HEK293T (cell line): Measurements from ENCODE around the gene CELSR2.

Experiments used
- CTCF ChIA-PET: fragments of 350-600 bp; formaldehyde crosslinking; extraction: SDS; loops from one replicate; lab custom pipeline; 2021; ENCODE audit warnings: antibody characterized with exemption, inconsistent platforms; lab: Yijun Ruan, JAX
- POLR2A ChIA-PET: fragments of 350-600 bp; formaldehyde crosslinking; extraction: SDS; loops from one replicate; lab custom pipeline; 2020; ENCODE audit warnings: antibody characterized with exemption, inconsistent platforms; lab: Yijun Ruan, JAX
- DNase-seq: peaks from one replicate; pipeline ENCODE4 v3.0.0; 2012; ENCODE audit warnings: mixed read lengths; ENCODE audit errors: extremely low spot score
- ARNT ChIP-seq: fragments of 450-650 bp; IDR thresholded peaks from 2 replicates; pipeline ENCODE4 v1.6.1; 2017; ENCODE audit warnings: mild to moderate bottlenecking
- BHLHE40 ChIP-seq: fragments of 450-650 bp; IDR thresholded peaks from 2 replicates; pipeline ENCODE4 v1.6.1; 2016; ENCODE audit warnings: mild to moderate bottlenecking, moderate library complexity, borderline replicate concordance
- CTBP1 ChIP-seq: fragments of 450-650 bp; IDR thresholded peaks from 2 replicates; pipeline ENCODE4 v1.6.1; 2016; ENCODE audit warnings: borderline replicate concordance
- ELF4 ChIP-seq: fragments of 450-650 bp; IDR thresholded peaks from 2 replicates; pipeline ENCODE4 v1.6.1; 2017; ENCODE audit warnings: antibody characterized with exemption
- FOXA1 ChIP-seq: fragments of 450-650 bp; IDR thresholded peaks from 2 replicates; pipeline ENCODE4 v1.6.1; 2016; ENCODE audit warnings: mild to moderate bottlenecking
- FOXK2 ChIP-seq: fragments of 450-650 bp; IDR thresholded peaks from 2 replicates; pipeline ENCODE4 v1.6.1; 2016; ENCODE audit warnings: mild to moderate bottlenecking
- FOXM1 ChIP-seq: fragments of 450-650 bp; IDR thresholded peaks from 2 replicates; pipeline ENCODE4 v1.6.1; 2017; ENCODE audit warnings: mild to moderate bottlenecking, borderline replicate concordance
- HDGF ChIP-seq: fragments of 450-650 bp; IDR thresholded peaks from 2 replicates; pipeline ENCODE4 v1.6.1; 2017; ENCODE audit warnings: antibody characterized with exemption, borderline replicate concordance
- L3MBTL2 ChIP-seq: fragments of 450-650 bp; conservative IDR thresholded peaks from 2 replicates; pipeline ENCODE4 v1.6.1; 2016; ENCODE audit warnings: mild to moderate bottlenecking
- LEF1 ChIP-seq: fragments of 450-650 bp; IDR thresholded peaks from 2 replicates; pipeline ENCODE4 v1.6.1; 2017; ENCODE audit warnings: mild to moderate bottlenecking, borderline replicate concordance
- NFRKB ChIP-seq: fragments of 450-650 bp; IDR thresholded peaks from 2 replicates; pipeline ENCODE4 v1.6.1; 2016; ENCODE audit warnings: mild to moderate bottlenecking, moderate library complexity
- PKNOX1 ChIP-seq: fragments of 450-650 bp; IDR thresholded peaks from 2 replicates; pipeline ENCODE4 v1.6.1; 2016
- SP1 ChIP-seq: fragments of 450-650 bp; IDR thresholded peaks from 2 replicates; pipeline ENCODE4 v1.6.1; 2017
- SUZ12 ChIP-seq: fragments of 450-650 bp; IDR thresholded peaks from 2 replicates; pipeline ENCODE4 v1.6.1; 2016; ENCODE audit warnings: mild to moderate bottlenecking
- TARDBP ChIP-seq: fragments of 450-650 bp; IDR thresholded peaks from 2 replicates; pipeline ENCODE4 v1.6.1; 2016

Gene CELSR2

GRCh38 chr1:109247401-109248365, 1.7 kb upstream of the CELSR2 start:
- no peak for DNase-seq
- POLR2A ChIA-PET, result interaction anchor here (2.0 to 3.5 kb wide), 2 partner anchors 8 to 33 kb away, joined by 6 to 34 read pairs; no protein-coding TSS in a partner anchor
- CTCF ChIA-PET, result interaction anchor here (0.5 to 2.8 kb wide), 5 partner anchors 8 to 757 kb away, joined by 3 to 9 read pairs (median 4); no protein-coding TSS in a partner anchor
- TF ChIP-seq NFRKB (no peak), HDGF (no peak), L3MBTL2 (no peak), CTBP1 (no peak), FOXA1 (no peak), PKNOX1 (no peak), ARNT (no peak), TARDBP (no peak), ELF4 (no peak), LEF1 (no peak), FOXM1 (no peak), BHLHE40 (no peak)

DNA sequence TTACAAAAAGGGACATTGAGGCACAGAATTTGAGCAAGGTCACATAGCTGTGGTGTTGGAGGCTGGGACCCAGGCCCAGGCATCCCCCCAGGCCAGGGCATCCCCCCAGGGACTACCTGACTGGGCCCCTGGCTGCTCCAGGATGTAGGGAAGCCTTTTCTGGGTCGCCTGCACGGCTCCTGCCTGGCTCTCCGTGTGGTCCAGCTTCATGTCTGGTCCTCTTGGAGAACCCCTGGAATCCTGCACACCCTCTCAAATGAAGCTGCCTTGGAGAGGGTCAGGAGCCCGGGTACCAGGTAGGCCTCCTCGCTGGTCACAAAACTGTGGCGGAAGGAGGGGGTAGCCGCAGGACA, 919 bp upstream of the CELSR2 start:
- TF ChIP-seq SUZ12 (no peak), HDGF (no peak), FOXM1 (no peak)
- ChIA-PET CTCF (interaction anchor here (1.2 to 2.8 kb wide), 2 partner anchors 9 to 10 kb away, joined by 5 to 9 read pairs; no protein-coding TSS in a partner anchor), POLR2A (interaction anchor here (1.2 to 3.5 kb wide), 3 partner anchors 9 to 35 kb away, joined by 7 to 34 read pairs (median 9); partner anchors contain the start of genes PSRC1 and SARS1)
- DNase-seq, result no peak

DNA sequence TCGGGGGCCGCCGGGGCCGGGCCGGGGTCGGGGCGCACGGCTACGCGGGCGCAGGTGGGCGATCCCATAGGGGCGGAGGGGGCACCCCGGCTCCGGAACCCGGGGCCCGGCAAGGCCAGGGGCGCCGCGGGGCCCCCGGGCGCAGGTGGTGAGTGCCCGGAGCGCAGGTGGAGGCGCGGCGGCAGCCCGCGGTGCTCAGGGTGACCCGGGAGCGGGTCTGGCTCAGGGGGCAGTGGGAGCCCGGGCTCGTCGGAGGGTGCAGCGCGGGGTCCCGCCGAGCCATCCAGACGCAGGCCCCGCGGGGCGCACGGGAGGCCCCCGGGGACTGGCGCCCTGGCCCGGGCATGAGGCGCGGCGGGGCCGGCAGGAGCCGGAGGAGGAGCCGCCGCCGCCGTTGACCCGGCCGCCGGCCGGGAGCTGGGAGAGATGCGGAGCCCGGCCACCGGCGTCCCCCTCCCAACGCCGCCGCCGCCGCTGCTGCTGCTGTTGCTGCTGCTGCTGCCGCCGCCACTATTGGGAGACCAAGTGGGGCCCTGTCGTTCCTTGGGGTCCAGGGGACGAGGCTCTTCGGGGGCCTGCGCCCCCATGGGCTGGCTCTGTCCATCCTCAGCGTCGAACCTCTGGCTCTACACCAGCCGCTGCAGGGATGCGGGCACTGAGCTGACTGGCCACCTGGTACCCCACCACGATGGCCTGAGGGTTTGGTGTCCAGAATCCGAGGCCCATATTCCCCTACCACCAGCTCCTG, 489 bp downstream of the CELSR2 start:
- peak; percentile 31; the same call in 1 of the 2 replicates for TF ChIP-seq FOXM1
- TF ChIP-seq FOXK2, result no peak
- POLR2A ChIA-PET, result interaction anchor here (1.5 to 3.5 kb wide), 4 partner anchors 10 to 36 kb away, joined by 4 to 34 read pairs (median 8); partner anchors contain the start of genes PSRC1 and SARS1
- DNase-seq, result peak; percentile 64
- CTCF ChIA-PET, result interaction anchor here (0.8 to 1.1 kb wide), 5 partner anchors 10 to 149 kb away, joined by 3 to 4 read pairs (median 3); partner anchors contain the start of gene SARS1

DNA sequence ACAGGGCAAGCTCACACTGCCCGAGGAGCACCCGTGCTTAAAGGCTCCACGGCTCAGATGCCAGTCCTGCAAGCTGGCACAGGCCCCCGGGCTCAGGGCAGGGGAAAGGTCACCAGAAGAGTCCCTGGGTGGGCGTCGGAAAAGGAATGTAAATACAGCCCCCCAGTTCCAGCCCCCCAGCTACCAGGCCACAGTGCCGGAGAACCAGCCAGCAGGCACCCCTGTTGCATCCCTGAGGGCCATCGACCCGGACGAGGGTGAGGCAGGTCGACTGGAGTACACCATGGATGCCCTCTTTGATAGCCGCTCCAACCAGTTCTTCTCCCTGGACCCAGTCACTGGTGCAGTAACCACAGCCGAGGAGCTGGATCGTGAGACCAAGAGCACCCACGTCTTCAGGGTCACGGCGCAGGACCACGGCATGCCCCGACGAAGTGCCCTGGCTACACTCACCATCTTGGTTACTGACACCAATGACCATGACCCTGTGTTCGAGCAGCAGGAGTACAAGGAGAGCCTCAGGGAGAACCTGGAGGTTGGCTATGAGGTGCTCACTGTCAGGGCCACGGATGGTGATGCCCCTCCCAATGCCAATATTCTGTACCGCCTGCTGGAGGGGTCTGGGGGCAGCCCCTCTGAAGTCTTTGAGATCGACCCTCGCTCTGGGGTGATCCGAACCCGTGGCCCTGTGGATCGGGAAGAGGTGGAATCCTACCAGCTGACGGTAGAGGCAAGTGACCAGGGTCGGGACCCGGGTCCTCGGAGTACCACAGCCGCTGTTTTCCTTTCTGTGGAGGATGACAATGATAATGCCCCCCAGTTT, 1.3 kb downstream of the CELSR2 start:
- CTCF ChIA-PET, result interaction anchor here (1.0 to 1.1 kb wide), 2 partner anchors 11 to 25 kb away, joined by 3 to 4 read pairs; no protein-coding TSS in a partner anchor
- POLR2A ChIA-PET, result interaction anchor here (1.5 to 3.5 kb wide), 4 partner anchors 11 to 37 kb away, joined by 4 to 34 read pairs (median 8); partner anchors contain the start of genes PSRC1 and SARS1
- DNase-seq, result no peak

DNA sequence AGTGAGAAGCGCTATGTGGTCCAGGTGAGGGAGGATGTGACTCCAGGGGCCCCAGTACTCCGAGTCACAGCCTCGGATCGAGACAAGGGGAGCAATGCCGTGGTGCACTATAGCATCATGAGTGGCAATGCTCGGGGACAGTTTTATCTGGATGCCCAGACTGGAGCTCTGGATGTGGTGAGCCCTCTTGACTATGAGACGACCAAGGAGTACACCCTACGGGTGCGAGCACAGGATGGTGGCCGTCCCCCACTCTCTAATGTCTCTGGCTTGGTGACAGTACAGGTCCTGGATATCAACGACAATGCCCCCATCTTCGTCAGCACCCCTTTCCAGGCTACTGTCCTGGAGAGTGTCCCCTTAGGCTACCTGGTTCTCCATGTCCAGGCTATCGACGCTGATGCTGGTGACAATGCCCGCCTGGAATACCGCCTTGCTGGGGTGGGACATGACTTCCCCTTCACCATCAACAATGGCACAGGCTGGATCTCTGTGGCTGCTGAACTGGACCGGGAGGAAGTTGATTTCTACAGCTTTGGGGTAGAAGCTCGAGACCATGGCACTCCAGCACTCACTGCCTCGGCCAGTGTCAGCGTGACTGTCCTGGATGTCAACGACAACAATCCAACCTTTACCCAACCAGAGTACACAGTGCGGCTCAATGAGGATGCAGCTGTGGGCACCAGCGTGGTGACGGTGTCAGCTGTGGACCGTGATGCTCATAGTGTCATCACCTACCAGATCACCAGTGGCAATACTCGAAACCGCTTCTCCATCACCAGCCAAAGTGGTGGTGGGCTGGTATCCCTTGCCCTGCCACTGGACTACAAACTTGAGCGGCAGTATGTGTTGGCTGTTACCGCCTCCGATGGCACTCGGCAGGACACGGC, 2.2 kb downstream of the CELSR2 start:
- POLR2A ChIA-PET, result interaction anchor here (1.5 to 2.7 kb wide), 3 partner anchors 31 to 38 kb away, joined by 4 to 9 read pairs (median 7); partner anchors contain the start of genes PSRC1 and SARS1
- CTCF ChIA-PET, result interaction anchor here (1.0 kb wide), 1 partner anchor 25 kb away, joined by 3 read pairs; no protein-coding TSS in a partner anchor
- no peak for DNase-seq
- TF ChIP-seq ARNT (no peak), CTBP1 (no peak), SP1 (no peak), FOXK2 (no peak), PKNOX1 (no peak), LEF1 (no peak), BHLHE40 (no peak)

More for the DNA sequence above, 1.3 kb downstream of the CELSR2 start:
- TF ChIP-seq L3MBTL2 (no peak), TARDBP (no peak), LEF1 (no peak)
